Measurements from ENCODE around the gene METRNL. TPM values are rescaled to one million over a fixed set of nuclear protein-coding genes. Genes with fewer than 3 reads are reported as not detected.

METRNL gene
- total RNA-seq, 1 donor from 2014 or later: 4.7 TPM

GRCh38 chr17:83103943-83104311, 24.5 kb downstream of the METRNL start:
- ATAC-seq (no peak), DNase-seq (ENCODE audit: low spot score) (no peak)

- DNase-seq (ENCODE audit: low spot score) (no peak), ATAC-seq (no peak)
These were observed 25.4 kb downstream of the METRNL start for GRCh38 chr17:83104577-83105505.

GRCh38 chr17:83105512-83105911, 26.1 kb downstream of the METRNL start:
- no peak for DNase-seq (ENCODE audit: low spot score)
- ATAC-seq: no peak

GRCh38 chr17:83106056-83106588, 26.7 kb downstream of the METRNL start:
- DNase-seq (ENCODE audit: low spot score): no peak

GRCh38 chr17:83106913-83107655, 27.7 kb downstream of the METRNL start:
- ATAC-seq: no peak

More at GRCh38 chr17:83106056-83106588, 26.7 kb downstream of the METRNL start:
- no peak for ATAC-seq

GRCh38 chr17:83107656-83108048, 28.2 kb downstream of the METRNL start:
- ATAC-seq (no peak), DNase-seq (ENCODE audit: low spot score) (no peak)

More at GRCh38 chr17:83106913-83107655, 27.7 kb downstream of the METRNL start:
- no peak for DNase-seq (ENCODE audit: low spot score)

GRCh38 chr17:83108709-83109108, 29.3 kb downstream of the METRNL start:
- no peak for ATAC-seq

GRCh38 chr17:83109386-83109785, 30.0 kb downstream of the METRNL start:
- ATAC-seq: no peak
- no peak for DNase-seq (ENCODE audit: low spot score)

More at GRCh38 chr17:83108709-83109108, 29.3 kb downstream of the METRNL start:
- DNase-seq (ENCODE audit: low spot score): no peak

- ATAC-seq (peak; percentile 33), DNase-seq (ENCODE audit: low spot score) (no peak)
These were observed 30.6 kb downstream of the METRNL start for GRCh38 chr17:83109793-83110645.

GRCh38 chr17:83110735-83111134, 31.3 kb downstream of the METRNL start:
- DNase-seq (ENCODE audit: low spot score) (no peak), ATAC-seq (peak; percentile 68)

GRCh38 chr17:83111516-83112282, 32.3 kb downstream of the METRNL start:
- DNase-seq (ENCODE audit: low spot score) (no peak), ATAC-seq (no peak)

- ATAC-seq: no peak
These were observed 34.0 kb downstream of the METRNL start for GRCh38 chr17:83113381-83113780.

GRCh38 chr17:83113792-83114191, 34.4 kb downstream of the METRNL start:
- no peak for ATAC-seq
- DNase-seq (ENCODE audit: low spot score): no peak

More at GRCh38 chr17:83113381-83113780, 34.0 kb downstream of the METRNL start:
- DNase-seq (ENCODE audit: low spot score): no peak

GRCh38 chr17:83114706-83115105, 35.3 kb downstream of the METRNL start:
- DNase-seq (ENCODE audit: low spot score) (no peak), ATAC-seq (no peak)

GRCh38 chr17:83115202-83115651, 35.8 kb downstream of the METRNL start:
- DNase-seq (ENCODE audit: low spot score) (no peak), ATAC-seq (no peak)

- no peak for ATAC-seq
- DNase-seq (ENCODE audit: low spot score): no peak
These were observed 36.4 kb downstream of the METRNL start for GRCh38 chr17:83115832-83116231.

GRCh38 chr17:83116311-83116771, 36.9 kb downstream of the METRNL start:
- no peak for DNase-seq (ENCODE audit: low spot score)
- no peak for ATAC-seq

- ATAC-seq: no peak
- DNase-seq (ENCODE audit: low spot score): no peak
These were observed 37.6 kb downstream of the METRNL start for GRCh38 chr17:83116783-83117555.

GRCh38 chr17:83117583-83117982, 38.2 kb downstream of the METRNL start:
- no peak for DNase-seq (ENCODE audit: low spot score)

More at GRCh38 chr17:83117583-83117982, 38.2 kb downstream of the METRNL start:
- no peak for ATAC-seq
